Fibroblast of skin of left biceps (primary cell): ENCODE measurements around the gene BCOR.

Experiments used
- DNase-seq, 2 experiments: peaks; one replicate each; pipeline ENCODE4 v3.0.0-alpha.2; 2013; ENCODE audit warnings: low read depth in 2 of 2

Gene BCOR

DNA sequence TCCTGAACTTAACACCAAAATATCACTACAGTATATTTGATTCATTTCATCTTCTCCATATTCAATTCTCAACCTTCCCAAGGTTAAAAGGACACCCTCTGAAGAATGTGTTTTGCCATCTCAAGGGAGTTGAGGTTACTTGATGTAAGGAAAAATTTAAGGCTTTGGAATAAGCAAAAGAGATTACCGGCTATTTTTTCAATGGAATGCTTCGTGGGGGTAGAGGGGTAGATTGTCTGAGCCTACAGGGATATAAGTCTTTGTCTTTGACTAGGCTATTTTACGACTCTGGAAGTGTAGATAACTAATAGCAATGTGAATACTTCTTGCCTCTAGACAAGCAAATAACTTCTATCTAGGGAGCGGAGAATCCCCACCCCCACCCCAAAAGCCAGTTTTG lies 78.2 kb downstream of the BCOR start:
- DNase-seq: no peak

- no peak for DNase-seq
These were observed 79.7 kb downstream of the BCOR start for GRCh38 chrX:40018041-40018440.

GRCh38 chrX:40016749-40017148 lies 81.0 kb downstream of the BCOR start:
- no peak for DNase-seq

DNA sequence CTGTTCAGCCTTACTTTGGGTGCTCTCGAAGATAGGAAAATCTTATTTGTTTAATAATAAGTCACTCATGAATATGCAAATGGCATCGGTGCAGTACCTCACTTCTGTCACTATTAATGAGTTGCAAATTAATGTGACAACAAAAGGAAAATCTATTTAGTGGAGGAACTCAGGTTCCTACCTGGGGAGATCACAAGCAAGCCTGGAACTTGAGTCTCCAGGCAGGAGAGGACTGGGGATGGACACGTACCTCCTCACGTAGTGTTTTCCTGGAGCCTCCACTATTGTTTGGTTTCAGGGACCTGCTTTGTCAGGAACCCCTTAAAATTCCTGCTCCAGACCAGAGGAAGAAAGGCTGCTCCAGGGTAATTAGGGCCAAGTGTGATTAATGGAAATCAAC lies 82.1 kb downstream of the BCOR start:
- DNase-seq: no peak

DNA sequence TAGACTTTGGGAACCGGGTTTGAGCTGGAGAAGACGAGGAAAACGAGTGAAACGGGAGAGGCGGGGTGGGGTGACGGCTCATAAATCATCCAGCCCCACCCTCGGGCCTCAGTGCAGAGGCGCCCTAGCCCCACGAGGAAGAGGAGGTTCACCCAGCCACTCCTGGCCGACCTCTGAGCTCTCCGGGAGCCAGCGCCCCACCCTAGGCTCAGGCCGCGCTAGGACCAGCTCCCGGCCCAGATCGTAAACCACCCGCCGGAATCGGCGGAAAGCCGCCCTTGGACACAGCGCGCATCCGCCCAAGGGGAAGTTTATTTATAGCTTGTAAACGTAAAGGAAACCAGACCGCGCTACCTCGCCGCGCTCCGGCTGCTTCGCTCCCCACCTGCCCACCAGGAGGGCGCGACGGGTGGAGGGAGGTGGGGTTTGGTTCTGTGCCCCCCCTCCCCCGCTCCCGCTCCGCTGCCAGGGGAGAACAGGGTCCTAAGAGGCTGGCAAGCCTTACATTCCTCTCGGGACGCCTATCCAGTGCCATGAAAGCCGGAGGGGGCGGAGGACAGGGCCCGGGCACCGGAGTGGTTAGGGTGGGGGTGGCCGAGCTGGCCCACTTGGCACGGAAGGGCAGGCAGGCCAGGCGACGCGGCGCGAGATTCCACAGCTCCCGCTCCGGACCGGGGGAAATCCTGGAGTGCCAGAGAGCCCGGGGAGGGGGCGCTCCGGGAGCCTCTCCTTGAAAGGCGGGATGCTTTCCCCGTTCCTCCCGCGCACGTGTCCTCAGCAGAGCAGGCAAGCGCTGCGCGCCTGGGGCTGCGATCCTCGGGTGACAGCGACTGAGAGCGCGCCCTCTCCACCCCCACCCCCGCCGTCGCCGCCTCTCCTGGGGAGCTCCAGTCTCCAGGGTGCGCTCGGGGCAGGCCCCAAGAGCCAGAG lies 84.2 kb downstream of the BCOR start:
- DNase-seq: no peak

- no peak for DNase-seq
These were observed 84.9 kb downstream of the BCOR start for GRCh38 chrX:40012868-40013265.

- no peak for DNase-seq
These were observed 85.5 kb downstream of the BCOR start for GRCh38 chrX:40012039-40012867.

- DNase-seq: no peak
These were observed 86.3 kb downstream of the BCOR start for GRCh38 chrX:40011322-40012038.

GRCh38 chrX:40010550-40011321 lies 87.0 kb downstream of the BCOR start:
- DNase-seq: no peak

DNA sequence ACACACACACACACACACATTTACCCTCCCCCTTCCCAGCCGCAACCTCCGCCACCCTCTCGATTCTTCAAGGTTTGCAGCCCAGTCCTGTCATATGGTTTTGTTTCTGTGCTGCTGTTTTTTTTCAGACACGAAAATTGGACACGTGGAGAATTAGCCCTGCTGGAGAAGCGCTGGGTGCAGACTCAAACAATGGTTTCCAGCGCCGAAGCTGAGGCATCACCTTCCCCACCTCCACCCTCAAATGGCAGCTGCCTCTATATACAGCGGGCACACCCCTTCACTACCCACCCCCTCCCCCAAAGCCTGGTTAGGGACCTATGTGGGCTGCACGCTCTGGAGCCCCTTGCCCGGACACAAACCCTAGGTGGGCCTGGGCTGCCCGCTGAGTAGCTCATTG lies 87.9 kb downstream of the BCOR start:
- no peak for DNase-seq

DNA sequence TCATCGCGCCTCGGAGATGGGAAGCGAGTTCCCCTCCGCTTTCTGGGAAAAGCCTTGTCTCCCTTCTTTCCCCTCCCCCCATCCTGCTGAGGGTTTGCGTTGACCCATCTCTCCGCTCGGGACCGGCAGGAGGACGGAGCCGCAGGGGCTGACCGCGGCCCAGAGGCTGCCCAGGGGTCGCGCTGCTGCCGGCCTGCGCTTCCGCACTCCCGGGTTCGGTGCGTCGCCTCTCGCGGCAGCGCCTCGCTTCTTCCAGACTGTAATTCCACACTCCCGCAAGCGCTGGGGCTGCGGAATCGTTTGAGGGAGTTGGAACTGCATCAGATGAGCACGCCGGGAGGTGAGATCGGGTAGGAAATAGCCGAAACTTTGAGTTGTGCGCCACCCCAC lies 88.3 kb downstream of the BCOR start:
- DNase-seq: no peak

DNA sequence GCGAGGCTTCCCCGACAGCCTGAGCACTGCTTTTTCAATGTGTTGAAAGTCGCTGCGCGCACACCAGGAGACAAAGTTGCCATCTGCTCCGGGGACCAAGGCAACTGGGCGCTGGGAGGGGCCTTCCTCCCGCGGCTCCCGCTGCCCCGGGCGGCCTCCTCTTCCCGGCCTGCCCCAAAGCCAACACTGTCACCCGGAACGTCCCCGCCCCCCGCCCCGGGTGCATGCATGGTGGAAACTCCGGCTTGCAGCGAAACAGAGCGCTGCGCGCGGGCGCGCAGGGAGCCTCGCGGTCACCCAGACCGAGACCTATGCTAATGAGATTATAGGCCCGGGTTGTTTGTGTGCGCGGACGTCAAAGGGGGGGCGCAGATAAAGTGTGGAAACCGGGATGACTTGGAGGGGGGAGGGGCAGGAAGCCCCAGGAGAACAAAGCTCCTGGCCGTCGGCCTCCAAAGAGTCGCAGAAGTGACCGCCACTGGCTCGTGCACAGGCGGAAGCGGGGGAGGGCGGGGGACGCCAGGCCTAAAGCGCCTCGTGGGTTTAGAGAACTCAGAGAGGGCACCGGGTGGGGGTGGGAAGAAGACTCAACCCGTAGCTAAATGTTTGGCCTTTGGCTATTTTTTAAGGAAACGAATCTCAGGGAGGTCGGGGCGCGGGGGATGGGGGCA lies 88.8 kb downstream of the BCOR start:
- DNase-seq: no peak

DNA sequence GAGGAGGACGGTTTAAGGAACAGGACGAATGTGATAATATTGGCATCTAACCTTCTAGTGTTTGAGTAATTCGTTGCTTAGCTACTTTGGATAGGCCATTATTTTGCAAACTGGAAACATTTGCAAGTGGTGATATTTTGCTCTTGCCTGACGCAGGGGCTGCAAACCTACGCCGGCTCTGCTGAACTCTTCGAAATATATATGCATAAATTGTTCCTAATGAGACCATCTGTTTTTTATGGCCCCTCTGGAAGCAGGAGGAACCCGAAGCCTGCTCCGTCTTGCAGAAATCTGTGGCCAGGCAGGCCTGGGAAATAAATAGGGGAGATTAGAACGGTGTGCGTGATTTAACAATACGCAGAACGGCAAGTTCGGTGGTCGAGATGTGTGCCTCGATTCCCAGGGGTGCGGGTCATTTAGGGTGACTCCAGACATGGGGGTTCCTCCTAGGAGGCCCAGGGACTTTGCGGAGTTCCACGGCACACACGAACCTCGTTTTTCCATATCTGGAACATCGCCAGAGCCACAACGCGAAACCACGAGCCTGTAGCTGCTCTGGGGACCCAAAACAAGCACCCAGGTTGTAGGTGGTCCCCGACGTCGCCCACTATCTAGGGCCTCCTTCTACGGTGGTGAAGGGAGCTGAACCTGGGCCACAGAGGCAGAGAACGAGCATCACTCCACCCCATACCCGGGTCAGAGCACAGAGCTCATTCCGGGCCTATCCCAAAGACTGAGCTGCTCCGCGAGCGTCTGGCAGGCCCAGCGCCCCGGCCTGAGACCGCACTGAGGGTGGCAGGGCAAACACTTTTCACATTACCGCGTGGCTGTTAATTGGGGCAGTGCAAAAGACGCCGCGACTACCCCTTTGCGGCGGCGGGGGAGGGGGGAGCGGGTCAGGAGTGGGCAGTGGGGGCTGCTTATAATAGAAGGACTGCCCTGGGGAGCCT lies 89.7 kb downstream of the BCOR start:
- no peak for DNase-seq

- DNase-seq: no peak
These were observed 90.5 kb downstream of the BCOR start for GRCh38 chrX:40007131-40007755.

DNA sequence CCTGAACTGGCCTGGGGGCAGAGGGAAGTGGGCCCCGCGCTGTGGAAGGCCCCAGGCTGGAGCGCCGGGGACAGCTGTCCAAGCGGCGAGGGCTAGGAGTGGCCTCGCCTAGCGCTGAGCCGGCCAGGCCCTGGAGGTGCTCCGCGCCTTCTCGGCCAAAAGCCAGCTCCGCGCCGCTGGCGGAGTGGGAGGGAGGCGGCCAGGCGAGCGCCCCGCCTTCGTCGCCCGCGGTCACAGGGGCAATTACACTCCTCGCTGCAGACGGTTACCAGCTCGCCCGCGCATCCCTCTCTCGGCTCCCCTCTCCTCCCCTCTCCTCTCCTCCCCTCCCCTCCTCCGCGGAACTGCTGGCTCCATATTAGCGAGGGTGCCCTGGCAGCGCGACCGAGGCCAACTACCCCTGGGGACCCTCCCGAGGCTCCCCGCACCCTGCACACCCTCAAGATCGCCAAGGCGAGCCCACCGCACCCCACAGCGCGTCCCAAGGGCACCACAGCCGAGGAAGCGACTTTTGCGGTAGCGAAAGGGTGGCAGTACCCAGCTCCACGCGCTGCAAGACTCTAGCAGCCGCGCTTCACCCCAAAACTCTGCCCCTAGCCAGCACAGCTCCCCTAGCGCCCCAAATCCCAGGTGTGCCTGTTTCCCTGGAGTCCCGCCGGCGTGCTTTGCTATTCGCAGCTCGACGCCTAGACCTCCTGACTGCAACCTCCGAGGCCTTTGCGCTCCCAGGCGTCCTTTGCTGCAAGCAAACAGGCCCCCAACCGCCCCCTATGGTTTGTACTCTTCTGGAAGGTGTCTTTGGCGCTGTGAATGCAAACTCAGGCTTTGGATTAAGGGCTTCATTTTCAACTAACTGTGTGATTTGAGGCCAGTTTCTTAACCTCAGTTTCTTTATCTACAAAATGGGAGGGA lies 91.4 kb downstream of the BCOR start:
- no peak for DNase-seq

GRCh38 chrX:40005292-40006011 lies 92.3 kb downstream of the BCOR start:
- DNase-seq: no peak

GRCh38 chrX:40004921-40005291 lies 92.9 kb downstream of the BCOR start:
- DNase-seq: no peak

- DNase-seq: no peak
These were observed 93.6 kb downstream of the BCOR start for GRCh38 chrX:40004246-40004535.
